Liver (tissue), 9 donors: ENCODE measurements around the gene RGS3. TPM values are rescaled to one million over a fixed set of nuclear protein-coding genes. Genes with fewer than 3 reads are reported as not detected.

Experiments used
- DNase-seq: peaks from one replicate; pipeline ENCODE4 v3.0.0-alpha.2; 2017; ENCODE audit warnings: low spot score
- H3K27ac ChIP-seq, 2 donors: one replicate each; pipeline ENCODE4 v1.7.0; 2013; ENCODE audit warnings: inconsistent platforms in 2 of 2, low read length in 2 of 2, control low read depth in 1 of 2, low read depth in 1 of 2, mild to moderate bottlenecking in 1 of 2
- H3K27me3 ChIP-seq, 4 donors: one replicate each; pipeline versions ENCODE4 v1.6.1 to v1.7.0; 2013; ENCODE audit warnings: low read length in 3 of 4, inconsistent platforms in 1 of 4, mild to moderate bottlenecking in 1 of 4, moderate library complexity in 1 of 4; ENCODE audit not compliant: control insufficient read depth in 4 of 4, insufficient read depth in 4 of 4
- H3K36me3 ChIP-seq, 4 donors: one replicate each; pipeline versions ENCODE4 v1.6.1 to v1.7.0; 2013; ENCODE audit warnings: low read length in 3 of 4, mild to moderate bottlenecking in 3 of 4, low read depth in 1 of 4, moderate library complexity in 1 of 4; ENCODE audit not compliant: control insufficient read depth in 4 of 4, insufficient read depth in 3 of 4
- H3K4me1 ChIP-seq, 4 donors: one replicate each; pipeline versions ENCODE4 v1.6.1 to v1.7.0; 2013; ENCODE audit warnings: low read length in 3 of 4, mild to moderate bottlenecking in 3 of 4, moderate library complexity in 1 of 4; ENCODE audit not compliant: control insufficient read depth in 4 of 4, insufficient read depth in 4 of 4
- H3K4me3 ChIP-seq, 3 donors: one replicate each; pipeline versions ENCODE4 v1.6.1 to v1.7.0; 2013; ENCODE audit warnings: low read length in 3 of 3, control low read depth in 1 of 3, low read depth in 1 of 3, mild to moderate bottlenecking in 1 of 3
- H3K9ac ChIP-seq, 2 donors: one replicate each; pipeline ENCODE4 v1.7.0; 2013; ENCODE audit warnings: low read length in 2 of 2, mild to moderate bottlenecking in 2 of 2, moderate library complexity in 2 of 2, control low read depth in 1 of 2, low read depth in 1 of 2
- H3K9me3 ChIP-seq, 4 donors: one replicate each; pipeline versions ENCODE4 v1.6.1 to v1.7.0; 2013; ENCODE audit warnings: low read length in 3 of 4; ENCODE audit not compliant: control insufficient read depth in 4 of 4
- ATF3 ChIP-seq: IDR thresholded peaks from 2 replicates; pipeline ENCODE4 v1.6.1; 2016; ENCODE audit warnings: antibody characterized with exemption
- CTCF ChIP-seq: fragments of 150-350 bp; IDR thresholded peaks from 2 replicates; pipeline ENCODE4 v1.5.1; 2017; ENCODE audit warnings: improper control_type of control experiment, low read depth, low read length; ENCODE audit not compliant: missing input control
- EGR1 ChIP-seq, 2 donors: IDR thresholded peaks; 2 replicates each; pipeline ENCODE4 v1.6.1; 2016 to 2018; ENCODE audit warnings: antibody characterized with exemption in 2 of 2, low read depth in 2 of 2
- FOXA1 ChIP-seq: IDR thresholded peaks from 2 replicates; pipeline ENCODE4 v1.6.1; 2016; ENCODE audit warnings: antibody characterized with exemption
- FOXA2 ChIP-seq: IDR thresholded peaks from 2 replicates; pipeline ENCODE4 v1.6.1; 2016; ENCODE audit warnings: antibody characterized with exemption
- GABPA ChIP-seq, 2 donors: IDR thresholded peaks in 1 of 2; conservative IDR thresholded peaks in 1 of 2; 2 replicates each; pipeline ENCODE4 v1.6.1; 2016; ENCODE audit warnings: antibody characterized with exemption in 2 of 2, mild to moderate bottlenecking in 1 of 2, moderate library complexity in 1 of 2
- HNF4A ChIP-seq, 2 donors: conservative IDR thresholded peaks; 2 replicates each; pipeline ENCODE4 v1.6.1; 2016; ENCODE audit warnings: antibody characterized with exemption in 2 of 2, mild to moderate bottlenecking in 2 of 2
- HNF4G ChIP-seq: IDR thresholded peaks from 2 replicates; pipeline ENCODE4 v1.6.1; 2016; ENCODE audit warnings: antibody characterized with exemption
- JUND ChIP-seq, 2 donors: IDR thresholded peaks; 2 replicates each; pipeline ENCODE4 v1.6.1; 2016; ENCODE audit warnings: antibody characterized with exemption in 2 of 2
- NR2F2 ChIP-seq: IDR thresholded peaks from 2 replicates; pipeline ENCODE4 v1.6.1; 2016; ENCODE audit warnings: antibody characterized with exemption
- RAD21 ChIP-seq, 2 donors: IDR thresholded peaks; 2 replicates each; pipeline ENCODE4 v1.6.1; 2016; ENCODE audit warnings: antibody characterized with exemption in 2 of 2, mild to moderate bottlenecking in 2 of 2
- REST ChIP-seq: IDR thresholded peaks from 2 replicates; pipeline ENCODE4 v1.6.1; 2016; ENCODE audit warnings: antibody characterized with exemption, mild to moderate bottlenecking
- RXRA ChIP-seq, 2 donors: IDR thresholded peaks; 2 replicates each; pipeline ENCODE4 v1.6.1; 2017 to 2018; ENCODE audit warnings: antibody characterized with exemption in 2 of 2, mild to moderate bottlenecking in 1 of 2
- SP1 ChIP-seq: IDR thresholded peaks from 2 replicates; pipeline ENCODE4 v1.6.1; 2018; ENCODE audit warnings: antibody characterized with exemption, mild to moderate bottlenecking
- TAF1 ChIP-seq: conservative IDR thresholded peaks from 2 replicates; pipeline ENCODE4 v1.6.1; 2016; ENCODE audit warnings: antibody characterized with exemption, mild to moderate bottlenecking
- YY1 ChIP-seq: IDR thresholded peaks from 2 replicates; pipeline ENCODE4 v1.6.1; 2016; ENCODE audit warnings: antibody characterized with exemption, mild to moderate bottlenecking
- ZBTB33 ChIP-seq: IDR thresholded peaks from 2 replicates; pipeline ENCODE4 v1.6.1; 2016; ENCODE audit warnings: antibody characterized with exemption
- WGBS: extraction: QIAGEN DNeasy Blood & Tissue Kit; methylation state at CpG from one replicate; pipeline ENCODE4 v1.1.7; 2013; 5-methylcytosine and 5-hydroxymethylcytosine counted together
- polyA plus RNA-seq, 2 donors: library from polyadenylated mRNA; stranded (reverse) in 1 of 2; unstranded in 1 of 2; fragments of 200-250 nt in 1 of 2; fragments of >200 nt in 1 of 2; fragmentation: Nextera tagmentation in 1 of 2; extraction: Ambion mirVana in 1 of 2; gene quantifications; one replicate each; pipeline versions ENCODE4 v1.2.1 to v1.2.3, GENCODE V29; 2013 to 2015
- total RNA-seq, 2 donors: library from RNA; depleted of rRNA; stranded (reverse); fragments of >200 nt; gene quantifications; one replicate each; pipeline ENCODE4 v1.2.3, GENCODE V29; 2014
- donor health status: healthy.
- donor health status: healthy.
- donor health status: healthy.
- donor health status: healthy.
- donor health status: healthy.

The RGS3 gene
- total and polyA plus RNA-seq, 4 donors, result 13.0 to 65.0 (median 28.3) TPM

- H3K36me3 ChIP-seq, result no peaks in the 10 kb centered on the region
- no peak overlapping the region for H3K27ac ChIP-seq
- no peak for TF ChIP-seq YY1
- TF ChIP-seq JUND (IDR thresholded peaks at IDR 0.05), result no peak
- TF ChIP-seq FOXA1, result no peak
- TF ChIP-seq NR2F2, result no peak
- TF ChIP-seq CTCF, result no peak
- no peak for TF ChIP-seq GABPA (IDR thresholded peaks at IDR 0.05 in 1 of 2, conservative IDR thresholded peaks at IDR 0.05 in 1 of 2)
- no peak for TF ChIP-seq RAD21 (IDR thresholded peaks at IDR 0.05)
- TF ChIP-seq RXRA (IDR thresholded peaks at IDR 0.05), result no peak
- TF ChIP-seq TAF1, result no peak
- TF ChIP-seq REST, result no peak
- TF ChIP-seq SP1, result no peak
- no peak for TF ChIP-seq ATF3
- no peak for TF ChIP-seq ZBTB33
- no peak for TF ChIP-seq EGR1 (IDR thresholded peaks at IDR 0.05; ENCODE audit: low read depth in 2 of 2)
- TF ChIP-seq FOXA2, result no peak
- TF ChIP-seq HNF4G, result no peak
- no peak for TF ChIP-seq HNF4A (conservative IDR thresholded peaks at IDR 0.05)
- 80% methylated on average over 6 of the region's 6 CpGs for WGBS
- H3K27me3 ChIP-seq, result no peaks in the 10 kb centered on the region
- no peaks in the 10 kb centered on the region for H3K9me3 ChIP-seq
- peaks cover 6 to 19% (median 14%) of the 10 kb centered on the region in 4 donors for H3K4me1 ChIP-seq
- no peak overlapping the region for H3K4me3 ChIP-seq
- no peak overlapping the region for H3K9ac ChIP-seq
- no peak for DNase-seq
These were observed 5.4 kb downstream of the RGS3 start for GRCh38 chr9:113468716-113469448.
